ENCODE measurements around the gene RPS16.
A peak's percentile ranks its signal among the peaks of the same experiment; 100 is the strongest.

RPS16 gene

DNA sequence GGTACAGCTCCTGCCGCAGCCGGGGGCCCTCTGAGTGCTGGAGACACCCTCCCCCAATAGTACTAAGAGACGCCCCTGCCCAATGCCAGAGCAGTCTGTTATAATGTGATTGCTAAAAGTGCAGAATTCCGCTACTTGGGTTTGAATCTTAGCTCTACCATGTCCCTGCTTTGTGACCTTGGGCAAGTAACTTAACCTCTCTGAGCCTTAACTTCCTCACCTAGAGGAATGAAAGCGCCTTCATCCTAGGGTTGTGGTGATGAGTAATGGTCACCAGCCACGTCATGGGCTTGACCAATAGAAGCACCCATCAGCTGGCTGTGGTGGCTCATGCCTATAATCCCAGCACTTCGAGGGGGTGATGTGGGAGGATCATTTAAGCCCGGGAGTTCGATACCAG lies 16.7 kb downstream of the RPS16 start:
- DNase-seq: no peak

DNA sequence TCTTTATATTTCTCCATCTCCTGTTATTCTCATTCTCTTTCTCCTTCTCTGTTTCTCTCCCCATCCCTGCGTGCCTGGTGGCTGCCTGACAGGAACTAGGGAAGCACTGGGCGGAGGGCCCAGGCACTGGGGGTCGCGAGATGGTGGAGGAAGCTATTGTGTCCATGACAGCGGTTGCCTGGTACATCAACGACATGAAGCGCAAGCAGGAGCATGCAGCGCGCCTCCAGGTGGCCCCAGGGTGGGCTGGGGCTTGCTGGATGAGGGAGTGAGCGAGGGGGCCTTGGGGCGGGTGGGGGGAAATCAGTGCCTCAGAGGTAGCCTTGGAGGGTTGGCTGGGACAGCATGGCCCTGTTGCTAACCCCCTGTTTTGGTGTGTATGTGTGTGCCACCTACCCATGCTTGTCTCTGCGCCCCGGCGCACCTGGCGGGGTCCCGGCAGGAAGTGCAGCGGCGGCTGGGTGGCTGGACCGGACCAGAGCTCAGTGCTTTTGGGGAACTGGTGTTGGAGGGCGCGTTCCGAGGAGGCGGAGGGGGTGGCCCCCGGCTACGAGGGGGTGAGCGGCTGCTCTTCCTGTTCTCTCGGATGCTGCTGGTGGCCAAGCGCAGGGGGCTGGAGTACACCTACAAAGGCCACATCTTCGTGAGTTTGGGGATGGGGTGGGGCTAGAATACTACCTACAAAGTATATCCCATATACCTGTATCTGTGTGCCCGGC lies 18.1 kb downstream of the RPS16 start:
- DNase-seq: no peak

DNA sequence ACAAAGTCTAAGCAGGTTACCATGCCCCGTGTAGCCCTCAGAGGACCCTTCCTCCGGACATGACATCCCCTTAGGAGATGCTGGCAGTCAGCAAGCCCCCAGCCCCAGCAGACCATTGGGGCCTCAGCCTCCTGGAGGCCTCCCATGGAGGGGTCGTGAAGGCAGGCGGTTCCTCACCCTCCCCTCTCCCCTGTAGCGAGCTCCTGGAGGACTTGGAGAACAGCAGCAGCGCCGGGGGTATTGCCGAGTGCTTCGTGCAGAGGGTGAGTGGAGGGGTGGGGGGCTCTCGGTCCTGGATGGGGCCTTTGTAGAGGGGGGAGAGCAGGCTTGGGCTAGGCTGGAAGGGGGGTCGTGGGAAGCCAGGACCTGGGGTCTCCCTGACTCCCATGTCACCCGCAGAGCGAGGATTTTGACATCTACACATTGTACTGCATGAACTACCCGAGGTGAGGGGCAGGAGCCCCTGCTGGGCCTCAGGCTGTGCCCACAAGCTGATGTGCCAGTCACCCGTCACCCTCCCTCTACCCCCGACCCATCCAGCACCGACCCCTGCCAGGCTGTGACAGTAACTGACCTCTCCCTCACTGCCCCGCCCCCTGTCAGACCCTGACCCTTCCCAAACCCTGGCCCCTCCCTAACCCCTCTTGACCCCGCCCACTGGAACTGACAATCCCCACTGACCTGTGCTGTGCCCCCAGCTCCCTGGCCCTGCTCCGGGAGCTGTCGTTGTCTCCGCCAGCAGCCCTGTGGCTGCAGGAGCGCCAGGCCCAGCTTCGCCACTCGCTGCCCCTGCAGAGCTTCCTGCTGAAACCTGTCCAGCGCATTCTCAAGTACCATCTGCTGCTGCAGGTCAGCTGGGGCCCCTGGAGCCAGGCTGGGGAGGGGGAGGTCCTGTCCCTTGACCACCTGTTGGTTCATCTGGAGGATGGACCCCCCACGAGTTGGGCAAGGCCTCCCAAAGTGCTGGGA lies 19.3 kb downstream of the RPS16 start:
- DNase-seq: no peak

DNA sequence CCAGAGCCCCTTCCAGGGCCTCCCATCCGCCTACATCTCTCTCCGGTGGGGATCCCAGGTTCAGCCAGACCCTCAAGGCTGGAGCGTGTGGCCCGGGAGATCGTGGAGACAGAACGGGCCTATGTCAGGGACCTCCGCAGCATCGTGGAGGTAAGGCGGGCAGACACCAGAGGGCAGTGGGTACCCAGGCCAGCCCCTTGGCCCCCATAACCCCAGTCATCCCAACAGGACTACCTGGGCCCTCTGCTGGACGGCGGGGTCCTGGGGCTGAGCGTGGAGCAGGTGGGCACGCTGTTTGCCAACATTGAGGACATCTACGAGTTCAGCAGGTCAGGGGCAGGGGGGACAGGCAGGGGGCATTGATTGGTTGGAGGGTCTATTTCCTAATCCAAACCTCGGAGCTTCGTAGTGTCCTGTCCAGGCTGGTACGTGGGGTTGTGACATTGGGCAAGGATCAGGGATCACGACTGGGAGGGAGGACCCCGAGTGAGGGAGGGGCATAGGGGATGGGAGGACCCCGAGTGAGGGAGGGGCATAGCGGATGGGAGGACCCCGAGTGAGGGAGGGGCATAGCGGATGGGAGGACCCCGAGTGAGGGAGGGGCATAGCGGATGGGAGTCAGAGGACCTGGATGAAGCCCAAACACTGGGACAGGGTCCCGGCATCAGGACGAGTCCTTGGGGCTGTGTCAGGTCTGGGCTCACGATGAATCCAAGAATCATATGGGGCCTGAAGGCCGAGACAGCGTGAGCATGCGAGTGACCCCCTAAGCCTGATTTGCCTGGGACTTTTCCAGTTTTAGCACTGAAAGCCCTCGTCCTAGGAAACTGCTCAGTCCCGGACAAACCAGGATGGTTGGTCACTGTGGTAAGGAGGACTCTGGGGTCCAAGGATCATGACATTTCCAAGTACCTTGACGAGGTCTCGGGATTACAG lies 20.4 kb downstream of the RPS16 start:
- no peak for DNase-seq

DNA sequence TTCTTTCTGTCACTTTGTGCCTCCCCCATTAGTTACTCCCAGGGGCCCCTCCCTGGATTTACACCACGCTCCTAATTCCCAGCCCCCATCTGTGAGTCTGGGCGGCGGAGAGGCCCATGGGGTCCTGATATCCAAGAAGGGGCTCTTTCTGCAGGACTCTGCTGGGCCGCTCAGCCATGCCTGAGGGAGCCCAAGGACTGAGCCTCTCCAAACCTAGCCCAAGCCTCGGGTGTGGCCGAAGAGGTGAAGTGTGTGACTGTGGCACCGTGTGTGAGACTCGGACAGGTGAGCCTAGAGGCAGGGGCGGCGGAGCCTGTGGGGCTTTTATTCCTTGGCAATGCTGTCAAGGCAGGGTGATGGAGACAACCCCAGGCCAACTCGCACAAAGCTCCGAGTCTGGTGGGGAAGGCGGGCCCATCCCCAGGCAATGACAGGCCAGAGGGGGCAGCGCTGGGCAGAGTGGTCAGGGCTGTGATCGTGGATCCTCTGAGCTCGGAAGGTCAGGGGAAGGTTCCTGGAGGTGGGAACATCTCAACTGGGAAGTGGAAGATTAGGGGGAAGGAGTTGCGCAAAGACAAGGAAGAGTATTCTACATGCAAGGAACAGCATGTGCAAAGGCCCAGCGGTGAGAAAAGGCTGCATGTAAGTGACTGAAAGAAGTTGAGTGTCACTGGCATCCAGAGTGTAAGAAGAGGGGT lies 21.7 kb downstream of the RPS16 start:
- DNase-seq: no peak

DNA sequence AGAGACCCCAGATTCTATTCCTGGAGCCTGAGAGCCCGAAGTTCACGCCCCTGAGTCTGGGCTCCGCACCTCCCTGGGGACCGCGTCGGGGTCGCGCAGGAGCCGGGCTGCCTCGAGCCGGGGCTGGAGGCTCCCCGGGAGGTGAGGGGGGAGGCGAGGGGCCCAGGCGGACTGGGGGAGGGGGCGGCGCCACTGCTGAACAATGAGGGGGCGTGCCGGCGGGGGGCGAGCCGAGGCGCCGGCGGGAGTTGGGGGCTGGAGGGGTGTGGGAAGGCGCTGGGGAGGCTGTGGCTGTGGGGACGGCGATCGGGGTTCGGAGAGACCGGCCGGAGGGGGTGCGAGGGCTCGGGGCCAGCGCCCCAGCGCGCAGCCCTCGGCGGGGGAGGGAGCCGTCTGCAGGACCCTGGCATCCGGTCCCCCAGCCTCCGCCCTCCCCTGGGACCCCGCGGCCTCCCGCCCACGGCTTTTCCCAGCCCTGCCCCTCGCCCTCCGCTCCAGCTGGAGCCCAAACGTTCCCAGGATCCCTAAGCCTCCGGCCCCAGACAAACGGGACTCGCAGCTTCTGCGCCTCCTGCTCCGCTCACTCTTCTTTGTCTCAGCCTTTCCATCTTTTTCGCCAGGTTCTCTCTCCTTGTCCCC lies 22.4 kb downstream of the RPS16 start:
- DNase-seq: no peak

DNA sequence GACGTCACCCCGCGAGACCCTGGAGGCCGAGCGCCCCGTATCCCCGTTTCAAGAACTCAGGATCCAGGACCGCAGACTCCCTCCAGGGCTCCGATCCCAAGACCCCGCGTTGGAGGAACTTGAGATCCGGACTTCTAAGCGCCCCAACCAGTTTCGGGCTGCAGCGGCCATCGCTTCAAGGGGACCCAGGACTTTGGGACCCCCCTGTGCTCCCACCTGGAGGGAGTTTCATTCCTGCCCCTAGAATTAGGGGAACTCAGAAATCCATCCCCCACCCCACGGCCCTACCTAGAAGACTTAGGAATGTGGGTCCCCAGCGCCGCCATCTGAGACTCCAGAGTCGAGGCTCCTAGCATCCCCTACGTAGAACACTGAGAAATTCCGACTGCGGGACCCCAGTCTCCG lies 22.9 kb downstream of the RPS16 start:
- no peak for DNase-seq

DNA sequence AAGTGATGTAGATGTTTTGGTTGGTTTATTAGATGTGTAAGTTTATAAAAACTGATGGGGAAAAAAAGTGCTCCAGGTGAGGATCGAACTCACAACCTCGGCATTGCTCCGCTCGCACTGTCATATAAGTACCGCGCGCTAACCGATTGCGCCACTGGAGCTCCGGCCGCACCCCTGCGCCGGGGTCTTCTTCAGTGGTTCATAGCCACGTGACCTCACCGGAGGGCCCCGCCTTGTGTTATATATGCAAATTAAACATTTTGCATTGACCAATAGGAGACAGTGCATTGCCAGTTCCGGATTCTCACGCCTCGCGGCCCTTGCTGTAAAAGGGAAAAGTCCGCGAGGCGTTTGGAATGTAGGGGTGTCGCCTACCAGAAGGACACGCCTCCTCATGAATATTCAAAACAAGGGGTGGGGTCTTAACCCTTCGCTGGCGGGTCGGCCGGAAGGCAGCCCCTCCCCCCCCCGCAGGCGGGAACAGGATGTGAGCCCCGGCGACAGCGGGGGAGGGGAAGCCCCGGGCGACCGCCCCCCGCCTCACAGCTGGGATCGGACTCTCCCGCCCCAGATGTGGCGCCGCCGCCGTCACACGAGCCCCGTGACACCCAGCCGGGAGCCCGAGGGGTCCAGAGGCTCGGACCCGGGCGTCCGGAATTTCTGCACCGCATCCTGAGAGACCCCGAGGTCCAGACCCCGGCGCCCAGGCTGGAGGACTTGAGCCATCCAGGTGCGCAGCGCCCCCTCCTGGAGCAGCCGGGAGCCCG lies 23.5 kb downstream of the RPS16 start, which contains the start of gene PLEKHG2:
Gene PLEKHG2, plus strand, starts transcription at position 570 of the 767 bp plus-strand sequence. CDS start 1,418 bp downstream, outside the sequence.
- peak; percentile 93 to 95 for DNase-seq

DNA sequence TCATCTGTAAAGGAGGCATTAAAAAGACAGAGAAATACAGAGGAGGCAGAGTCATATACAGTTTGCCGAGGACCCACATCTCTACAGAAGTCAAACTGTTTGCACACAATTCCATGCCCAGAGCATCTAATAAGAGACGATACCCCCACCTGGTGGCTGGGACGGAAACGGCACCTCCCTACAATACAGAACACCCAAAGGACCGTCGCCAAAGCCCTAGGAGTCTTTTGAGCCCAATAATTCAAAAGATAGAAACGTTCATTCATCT lies 24.0 kb downstream of the RPS16 start:
- DNase-seq: peak; percentile 85 to 91

DNA sequence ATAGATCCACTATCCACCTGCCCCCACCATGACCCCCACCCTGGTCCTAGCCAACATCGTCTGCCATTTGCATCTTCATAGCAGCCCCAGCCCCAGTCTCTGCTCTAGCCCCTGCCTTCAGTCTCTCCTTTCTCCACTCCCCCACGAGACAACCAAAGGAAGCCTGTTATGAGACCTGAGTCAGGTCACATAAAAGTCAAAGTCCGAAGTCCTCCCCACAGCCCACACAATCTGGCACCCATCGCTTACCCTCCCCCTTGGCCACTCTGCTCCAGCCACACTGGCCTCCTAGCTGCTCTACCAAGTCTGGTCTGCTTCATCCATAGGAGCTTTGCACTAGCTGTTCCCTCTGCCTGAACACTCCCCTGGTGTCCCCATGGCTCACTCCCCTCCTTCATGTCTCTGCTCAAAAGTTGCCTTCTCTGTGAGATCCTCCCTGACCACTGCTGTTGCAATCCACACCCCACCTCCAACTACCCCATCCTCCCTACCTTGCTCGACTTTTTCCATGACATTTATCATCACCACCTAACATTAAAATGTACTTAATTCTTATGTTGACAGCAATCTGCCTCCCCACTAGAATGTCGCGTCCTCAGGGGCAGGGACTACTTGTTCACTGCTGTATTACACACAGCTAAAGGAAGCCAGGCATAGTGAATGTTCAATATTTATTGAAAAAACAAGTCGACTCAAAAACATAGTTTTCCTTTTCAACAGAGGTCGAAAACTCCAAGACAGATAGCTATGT lies 24.5 kb downstream of the RPS16 start:
- peak; percentile 27 to 41 for DNase-seq

DNA sequence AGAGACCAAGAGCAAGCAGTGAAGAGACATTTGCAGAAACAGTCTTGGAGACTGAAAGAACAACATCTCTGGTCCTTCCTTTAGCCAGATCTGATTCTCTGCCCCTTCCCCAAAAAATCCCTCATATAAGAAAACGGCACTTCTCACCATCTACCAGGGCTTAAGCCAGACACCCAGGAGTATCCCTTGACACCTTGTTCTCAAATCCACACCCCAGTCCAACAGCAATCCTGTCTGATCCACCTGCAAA lies 25.0 kb downstream of the RPS16 start:
- no peak for DNase-seq

DNA sequence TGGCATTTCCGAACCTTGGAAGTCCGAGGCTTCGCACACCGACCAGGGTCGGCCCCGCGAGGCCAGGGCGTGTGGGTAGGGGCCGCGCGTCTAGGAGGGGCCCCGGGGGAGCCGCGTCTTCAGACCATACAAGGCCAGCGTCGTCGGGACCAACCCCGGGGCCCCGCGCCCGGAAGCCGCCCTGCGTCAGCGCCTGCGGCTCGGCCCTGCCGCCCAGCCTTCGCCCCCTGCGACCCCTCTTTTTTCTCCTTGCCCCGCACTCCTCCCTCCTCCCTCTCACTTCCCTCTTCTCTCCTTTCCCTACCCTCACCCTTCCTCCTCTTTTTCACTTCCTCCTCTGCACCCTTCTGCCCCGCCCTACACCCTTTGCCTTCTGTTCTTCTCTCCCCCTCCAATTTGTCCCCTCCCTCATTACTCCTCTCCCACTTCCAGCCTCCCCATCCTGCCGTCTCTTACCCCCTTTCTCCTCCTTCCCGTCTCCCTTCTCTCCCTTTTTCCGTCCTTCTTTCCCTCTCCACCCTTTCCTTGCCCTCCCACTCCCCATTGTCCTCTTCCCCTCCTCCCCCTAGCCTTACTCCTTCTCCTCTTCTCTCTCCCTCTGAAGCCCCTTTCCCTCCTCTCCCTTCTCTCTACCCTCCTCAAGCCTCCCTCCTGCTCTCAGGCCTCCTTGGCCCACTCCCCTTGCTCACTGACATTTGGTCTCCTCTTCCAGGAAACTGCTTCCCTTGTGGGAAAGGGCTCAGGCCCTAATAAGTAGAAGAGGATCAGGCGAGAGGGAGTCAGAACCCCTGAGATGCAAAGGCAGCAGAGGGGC lies 25.5 kb downstream of the RPS16 start:
- peak; percentile 40 to 42 for DNase-seq

DNA sequence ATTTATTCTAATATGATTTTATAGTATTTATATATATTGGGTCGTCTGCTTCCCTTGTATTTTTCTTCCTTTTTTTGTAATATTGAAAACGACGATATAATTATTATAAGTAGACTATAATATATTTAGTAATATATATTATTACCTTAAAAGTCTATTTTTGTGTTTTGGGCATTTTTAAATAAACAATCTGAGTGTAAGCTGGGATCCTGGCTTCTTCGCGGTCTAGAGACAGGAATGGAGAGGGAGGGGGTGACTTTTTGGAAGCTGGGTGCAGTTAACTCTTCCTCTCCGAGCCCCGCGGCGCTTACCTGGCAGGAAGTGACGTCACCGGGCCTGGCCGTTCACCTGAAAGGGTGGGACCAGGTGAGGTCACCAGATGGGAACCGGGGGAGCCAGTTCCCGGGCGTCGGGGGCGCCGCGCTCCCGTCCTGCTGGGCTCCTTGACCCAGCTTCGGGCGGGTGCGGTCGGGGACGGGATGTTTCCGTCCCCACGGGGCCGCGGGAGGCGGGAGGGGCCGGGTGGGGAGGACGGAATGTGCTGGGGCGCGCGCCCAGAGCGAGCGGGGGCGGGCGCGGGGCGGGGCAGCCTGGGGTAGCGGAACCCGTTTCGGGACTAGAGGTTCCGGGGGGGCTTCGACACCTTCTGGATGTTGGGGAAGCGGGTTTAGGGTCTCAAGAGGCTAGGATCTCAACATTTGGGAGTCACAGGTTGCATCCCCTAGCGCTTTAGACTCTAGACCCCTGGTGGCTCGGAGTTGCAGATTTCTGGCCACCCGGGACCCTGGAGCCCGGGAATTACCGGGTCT lies 26.3 kb downstream of the RPS16 start:
- no peak for DNase-seq

DNA sequence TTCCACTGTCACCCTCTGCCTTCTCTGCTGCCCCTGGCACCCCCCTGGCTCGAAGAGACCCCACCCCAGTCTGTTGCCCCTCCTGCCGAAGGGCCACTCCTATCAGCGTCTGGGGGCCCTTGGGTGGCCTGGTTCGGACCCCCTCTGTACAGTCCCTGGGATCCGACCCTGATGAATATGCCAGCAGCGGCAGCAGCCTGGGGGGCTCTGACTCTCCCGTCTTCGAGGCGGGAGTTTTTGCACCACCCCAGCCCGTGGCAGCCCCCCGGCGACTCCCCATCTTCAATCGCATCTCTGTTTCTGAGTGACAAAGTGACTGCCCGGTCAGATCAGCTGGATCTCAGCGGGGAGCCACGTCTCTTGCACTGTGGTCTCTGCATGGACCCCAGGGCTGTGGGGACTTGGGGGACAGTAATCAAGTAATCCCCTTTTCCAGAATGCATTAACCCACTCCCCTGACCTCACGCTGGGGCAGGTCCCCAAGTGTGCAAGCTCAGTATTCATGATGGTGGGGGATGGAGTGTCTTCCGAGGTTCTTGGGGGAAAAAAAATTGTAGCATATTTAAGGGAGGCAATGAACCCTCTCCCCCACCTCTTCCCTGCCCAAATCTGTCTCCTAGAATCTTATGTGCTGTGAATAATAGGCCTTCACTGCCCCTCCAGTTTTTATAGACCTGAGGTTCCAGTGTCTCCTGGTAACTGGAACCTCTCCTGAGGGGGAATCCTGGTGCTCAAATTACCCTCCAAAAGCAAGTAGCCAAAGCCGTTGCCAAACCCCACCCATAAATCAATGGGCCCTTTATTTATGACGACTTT lies 27.1 kb downstream of the RPS16 start:
- DNase-seq: no peak

DNA sequence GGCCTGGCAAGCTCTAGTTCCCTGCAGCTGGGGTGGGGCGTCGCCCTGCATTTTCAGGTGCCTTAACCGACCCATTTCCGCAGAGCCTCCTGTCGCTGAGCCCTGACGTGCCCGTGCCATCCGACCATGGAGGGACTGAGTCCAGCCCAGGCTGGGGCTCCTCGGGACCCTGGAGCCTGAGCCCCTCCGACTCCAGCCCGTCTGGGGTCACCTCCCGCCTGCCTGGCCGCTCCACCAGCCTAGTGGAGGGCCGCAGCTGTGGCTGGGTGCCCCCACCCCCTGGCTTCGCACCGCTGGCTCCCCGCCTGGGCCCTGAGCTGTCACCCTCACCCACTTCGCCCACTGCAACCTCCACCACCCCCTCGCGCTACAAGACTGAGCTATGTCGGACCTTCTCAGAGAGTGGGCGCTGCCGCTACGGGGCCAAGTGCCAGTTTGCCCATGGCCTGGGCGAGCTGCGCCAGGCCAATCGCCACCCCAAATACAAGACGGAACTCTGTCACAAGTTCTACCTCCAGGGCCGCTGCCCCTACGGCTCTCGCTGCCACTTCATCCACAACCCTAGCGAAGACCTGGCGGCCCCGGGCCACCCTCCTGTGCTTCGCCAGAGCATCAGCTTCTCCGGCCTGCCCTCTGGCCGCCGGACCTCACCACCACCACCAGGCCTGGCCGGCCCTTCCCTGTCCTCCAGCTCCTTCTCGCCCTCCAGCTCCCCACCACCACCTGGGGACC lies 27.9 kb downstream of the RPS16 start:
- peak in 1 of 2 experiments; percentile 13 for DNase-seq

DNA sequence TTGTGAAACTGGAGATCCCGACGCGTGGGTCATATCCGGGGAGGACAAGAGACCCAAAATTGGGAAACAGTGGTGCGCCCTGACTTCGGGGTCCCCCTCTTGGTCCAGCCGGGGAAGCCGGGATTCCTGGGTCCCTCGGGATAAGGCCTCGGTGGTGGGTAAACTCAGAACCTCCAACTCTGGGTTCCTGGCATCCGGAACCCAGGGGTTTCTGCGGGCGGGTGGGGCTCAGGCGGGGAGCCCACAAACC lies 28.4 kb downstream of the RPS16 start:
- DNase-seq: no peak

DNA sequence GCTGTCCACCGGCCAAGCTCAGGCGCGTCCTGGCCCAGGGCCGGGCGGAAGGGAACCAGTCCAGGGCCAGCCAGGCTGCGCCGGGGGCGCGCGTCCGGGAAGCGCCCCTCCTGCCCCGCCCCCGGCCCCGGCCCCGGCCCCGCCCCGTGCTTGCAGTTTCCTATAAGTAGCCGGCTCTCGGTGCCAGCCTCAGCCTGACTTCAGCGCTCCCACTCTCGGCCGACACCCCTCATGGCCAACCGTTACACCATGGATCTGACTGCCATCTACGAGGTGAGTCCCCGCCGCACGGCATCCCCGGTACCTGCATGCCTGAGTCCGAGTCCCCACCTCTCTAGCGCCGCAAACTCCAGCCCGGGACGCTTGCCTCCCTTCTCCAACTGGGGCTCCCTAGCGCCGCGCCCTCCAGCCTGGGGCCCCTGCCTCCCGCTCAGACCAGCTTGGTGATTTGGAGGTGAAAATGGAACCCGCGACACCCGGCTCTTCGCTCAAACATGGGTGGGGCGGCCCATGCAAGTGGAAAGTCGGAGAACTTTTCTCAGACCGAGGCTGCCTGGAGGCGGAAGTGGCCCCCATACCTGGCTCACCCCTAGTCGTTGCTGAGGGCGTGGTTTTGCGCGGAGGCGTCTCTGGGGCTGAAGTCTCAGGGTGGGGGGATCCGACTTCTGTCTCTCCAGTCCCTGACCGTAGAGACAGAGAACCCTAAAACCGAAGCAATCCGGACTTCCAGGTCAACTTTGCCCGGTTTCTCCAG lies 28.9 kb downstream of the RPS16 start, which contains the start of gene ZFP36:
Gene ZFP36, plus strand, starts transcription at position 192 of the 754 bp plus-strand sequence. Its CDS starts 58 bp downstream, at position 250.
- peak; percentile 64 to 65 for DNase-seq

Measured in AML-193 (cell line).